Suprapubic skin (tissue), 4 donors: ENCODE measurements around the gene C11orf16.

Experiments used
- CTCF ChIP-seq, 2 donors: fragments of 200-600 bp in 1 of 2; fragments of 450-650 bp in 1 of 2; sonication (generic) in 1 of 2; IDR thresholded peaks; one replicate each; pipeline ENCODE4 v1.5.1; 2016 to 2019; ENCODE audit warnings: antibody characterized with exemption in 2 of 2, mild to moderate bottlenecking in 1 of 2, moderate library complexity in 1 of 2
- POLR2A ChIP-seq, 2 donors: fragments of 450-650 bp; IDR thresholded peaks; one replicate each; pipeline ENCODE4 v1.6.1; 2017; ENCODE audit warnings: antibody characterized with exemption in 2 of 2, mild to moderate bottlenecking in 2 of 2, moderate library complexity in 2 of 2
- POLR2AphosphoS5 ChIP-seq, 3 donors: sonication (generic); formaldehyde crosslinking; IDR thresholded peaks; one replicate each; pipeline ENCODE4 v1.6.1; 2017; ENCODE audit warnings: antibody characterized with exemption in 3 of 3

- TF ChIP-seq CTCF (IDR thresholded peaks at IDR 0.05) (no peak), POLR2A (IDR thresholded peaks at IDR 0.05) (no peak), POLR2AphosphoS5 (IDR thresholded peaks at IDR 0.05) (no peak)
Observed at GRCh38 chr11:8937659-8938058, 4.9 kb upstream of the C11orf16 start.
